ENCODE measurements around the gene CHST9.

- TF ChIP-seq CTCF (IDR thresholded peaks at IDR 0.05; ENCODE audit: low read depth, low read length, missing input control) (no peak), REST (IDR thresholded peaks at IDR 0.05) (no peak), RXRA (IDR thresholded peaks at IDR 0.05) (no peak), JUND (IDR thresholded peaks at IDR 0.05) (no peak), ATF3 (IDR thresholded peaks at IDR 0.05) (no peak), FOXA2 (IDR thresholded peaks at IDR 0.05) (no peak), YY1 (IDR thresholded peaks at IDR 0.05) (no peak), MAX (IDR thresholded peaks at IDR 0.05) (no peak), TAF1 (conservative IDR thresholded peaks at IDR 0.05) (no peak), ZBTB33 (IDR thresholded peaks at IDR 0.05) (no peak), SP1 (IDR thresholded peaks at IDR 0.05) (no peak)
These were observed 130.2 kb downstream of the CHST9 start for GRCh38 chr18:27054926-27055325.

All from liver (tissue), 3 donors.